HG02884 (cell line): Measurements from ENCODE around the gene SLC39A8.
"Not testable (repeated sequence)": the region's sequence is repeated elsewhere in the genome, so short reads cannot be mapped to it uniquely, and the experiment has no call there.

ENCODE experiments used
- ATAC-seq: cut with Tn5 transposase; IDR thresholded peaks from one replicate; pipeline ENCODE4 v1.9.1; 2021; ENCODE audit warnings: mild to moderate bottlenecking, moderate library complexity; ENCODE audit not compliant: unreplicated experiment

Gene SLC39A8

DNA sequence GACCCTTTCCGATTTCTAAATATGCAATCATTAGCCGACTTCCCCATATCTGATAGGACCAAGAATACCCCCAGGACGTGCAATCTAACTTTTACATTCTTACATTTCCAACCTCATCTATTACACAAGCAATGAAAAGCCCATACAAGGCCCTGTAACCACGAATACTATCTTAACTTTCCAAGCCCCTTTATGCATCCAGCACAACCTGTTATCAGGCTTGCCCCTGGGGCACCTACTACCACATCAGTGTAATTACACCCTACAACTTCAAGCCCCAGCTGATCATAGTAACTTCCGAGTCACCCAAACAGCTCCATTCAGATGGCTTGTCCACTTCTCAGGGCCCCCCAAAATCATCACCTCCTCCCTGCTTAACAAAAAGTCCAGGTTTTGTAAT is 102.0 kb downstream of the SLC39A8 start:
- not testable (repeated sequence) for ATAC-seq

DNA sequence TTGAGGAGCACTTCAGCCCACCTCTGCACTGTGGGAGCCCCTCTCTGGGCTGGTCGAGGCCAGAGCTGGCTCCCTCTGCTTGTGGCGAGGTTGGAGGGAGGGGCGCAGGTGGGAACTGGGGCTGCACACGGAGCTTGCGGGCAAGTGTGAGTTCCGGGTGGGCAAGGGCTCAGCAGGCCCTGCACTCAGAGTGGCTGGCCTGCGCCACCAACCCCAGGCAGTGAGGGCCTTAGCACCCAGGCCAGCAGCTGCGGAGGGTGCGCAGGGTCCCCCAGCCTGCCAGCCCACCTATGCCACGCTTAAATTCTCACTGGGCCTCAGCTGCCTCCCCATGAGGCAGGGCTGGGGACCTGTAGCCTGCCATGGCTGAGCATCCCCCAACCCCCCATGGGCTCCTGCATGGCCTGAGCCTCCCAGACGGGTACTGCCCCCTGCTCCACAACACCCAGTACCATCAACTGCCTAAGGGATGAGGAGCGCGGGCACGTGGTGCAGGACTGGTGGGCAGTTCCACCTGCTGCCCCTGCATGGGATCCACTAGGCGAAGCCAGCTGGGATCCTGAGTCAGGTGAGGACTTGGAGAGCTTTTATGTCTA is 110.9 kb downstream of the SLC39A8 start:
- ATAC-seq = no peak

GRCh38 chr4:102230194-102230593 is 115.1 kb downstream of the SLC39A8 start:
- ATAC-seq = no peak

DNA sequence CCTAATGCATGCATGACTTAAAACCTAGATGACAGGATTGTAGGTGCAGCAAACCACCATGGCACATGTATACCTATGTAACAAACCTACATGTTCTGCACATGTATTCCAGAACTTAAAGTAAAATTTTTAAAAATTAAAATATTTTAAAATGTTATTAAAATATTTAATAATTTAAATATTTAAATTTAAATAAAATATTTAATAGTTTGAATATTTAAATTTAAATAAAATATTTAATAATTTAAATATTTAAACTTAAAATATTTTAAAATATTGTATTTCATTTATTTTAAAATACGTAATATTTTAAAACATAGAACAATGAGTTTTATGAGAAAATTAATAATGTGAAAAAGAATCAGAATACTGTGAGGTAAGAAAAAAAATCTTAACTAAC is 117.9 kb downstream of the SLC39A8 start:
- ATAC-seq = no peak

GRCh38 chr4:102223461-102223860 is 121.8 kb downstream of the SLC39A8 start:
- ATAC-seq = no peak

DNA sequence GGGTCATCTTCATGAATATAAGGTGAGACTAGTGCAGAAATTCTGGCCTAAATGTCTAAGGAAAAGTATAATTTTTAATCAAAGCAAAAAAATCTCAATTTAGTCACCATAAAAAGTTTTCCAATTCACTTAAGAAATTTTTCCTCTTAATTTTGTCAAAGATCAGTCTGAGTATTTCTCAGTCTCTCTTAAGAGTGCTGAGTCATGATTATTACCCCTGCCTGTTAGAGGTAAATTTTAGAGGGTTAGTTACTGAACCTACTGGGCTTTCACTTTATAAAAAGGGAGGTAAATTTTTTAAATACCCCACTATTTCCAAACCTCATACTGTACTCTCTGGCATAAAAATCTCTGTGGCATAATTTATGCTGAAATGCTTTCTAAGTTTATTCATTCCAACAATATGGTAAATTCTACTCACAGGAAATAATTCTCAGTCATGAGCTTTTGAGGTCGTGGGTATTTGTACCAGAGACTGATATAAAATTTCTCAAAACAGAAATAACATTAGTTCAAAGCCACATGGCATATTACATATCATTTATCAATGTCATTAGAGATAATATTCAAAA is 122.4 kb downstream of the SLC39A8 start:
- no peak for ATAC-seq

- ATAC-seq = no peak
Measured at GRCh38 chr4:102219129-102219528, 126.2 kb downstream of the SLC39A8 start.

DNA sequence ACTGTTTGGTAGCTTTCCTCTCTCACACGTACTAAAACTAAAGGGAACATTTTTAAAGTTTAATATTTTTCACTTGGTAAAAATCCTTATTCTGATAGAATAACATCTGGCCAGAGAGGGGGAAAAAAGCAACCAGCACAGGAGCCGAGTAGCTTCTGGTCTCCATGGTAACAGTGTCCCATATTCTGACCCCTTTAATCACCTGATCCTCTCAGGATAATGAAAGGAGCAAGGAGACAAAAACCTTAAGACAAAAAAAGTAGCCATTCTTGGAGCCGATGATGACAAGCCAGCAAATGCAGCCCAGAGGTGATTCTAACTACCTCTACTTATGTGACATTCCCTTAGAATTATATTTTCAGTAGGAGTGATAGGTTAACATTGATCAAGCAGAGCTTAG is 126.6 kb downstream of the SLC39A8 start:
- ATAC-seq = no peak

DNA sequence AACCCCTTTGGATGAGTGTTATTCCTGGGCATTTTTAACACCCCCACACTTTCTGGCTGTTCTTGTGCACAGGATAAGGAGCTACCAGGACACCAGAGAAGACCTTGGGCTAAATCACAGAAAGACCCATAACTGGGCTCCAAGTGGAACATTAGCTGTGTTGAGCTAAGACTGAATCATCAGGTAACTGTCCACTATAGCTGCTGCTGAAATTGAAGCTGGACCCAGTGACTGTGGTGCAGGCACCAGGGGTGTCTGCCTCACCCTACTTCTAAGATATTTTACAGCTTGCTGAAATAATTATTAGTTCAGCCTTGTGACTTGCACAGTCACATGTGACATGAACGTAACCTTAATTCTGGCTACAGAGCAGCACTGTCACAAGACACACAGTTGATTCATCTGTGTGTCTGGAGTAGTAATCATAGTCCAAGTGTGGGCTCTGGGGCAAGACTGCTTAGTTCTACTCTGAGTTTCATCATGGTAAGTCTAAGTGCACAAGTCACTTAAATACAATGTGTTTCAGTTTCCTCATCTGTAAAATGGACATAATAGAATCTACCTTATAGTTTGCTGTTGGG is 127.4 kb downstream of the SLC39A8 start:
- ATAC-seq = no peak

- no peak for ATAC-seq
Measured at GRCh38 chr4:102217345-102217744, 127.9 kb downstream of the SLC39A8 start.

- no peak for ATAC-seq
Measured at GRCh38 chr4:102216666-102217065, 128.6 kb downstream of the SLC39A8 start.

GRCh38 chr4:102213031-102213430 is 132.3 kb downstream of the SLC39A8 start:
- ATAC-seq = no peak
